Measurements from ENCODE around the gene CNTN1.

- no peak for TF ChIP-seq CTCF (IDR thresholded peaks at IDR 0.05)
- no peak for TF ChIP-seq GABPA (IDR thresholded peaks at IDR 0.05; ENCODE audit: low read depth)
- TF ChIP-seq EZH2phosphoT487 (IDR thresholded peaks at IDR 0.05; ENCODE audit: borderline replicate concordance, low read depth): no peak
- no peak for TF ChIP-seq YY1 (IDR thresholded peaks at IDR 0.05; ENCODE audit: low read depth)
- TF ChIP-seq POLR2AphosphoS5 (IDR thresholded peaks at IDR 0.05; ENCODE audit: low read depth, low read length): no peak
- no peak for TF ChIP-seq JUND (IDR thresholded peaks at IDR 0.05)
- TF ChIP-seq GATA2 (CRISPR knock-in tag; IDR thresholded peaks at IDR 0.05): no peak
- no peak for TF ChIP-seq ZBTB33 (IDR thresholded peaks at IDR 0.05; ENCODE audit: borderline replicate concordance, low read depth)
Measured at GRCh38 chr12:41120211-41120610, 428.0 kb downstream of the CNTN1 start.
